HG03064 (cell line): ENCODE data around the gene NOS1.
"Not testable (repeated sequence)": the region's sequence is repeated elsewhere in the genome, so short reads cannot be mapped to it uniquely, and the experiment has no call there.

Source experiments
- ATAC-seq: cut with Tn5 transposase; IDR thresholded peaks from one replicate; pipeline ENCODE4 v1.9.1; 2021; ENCODE audit warnings: low read depth; ENCODE audit not compliant: unreplicated experiment

The NOS1 gene

DNA sequence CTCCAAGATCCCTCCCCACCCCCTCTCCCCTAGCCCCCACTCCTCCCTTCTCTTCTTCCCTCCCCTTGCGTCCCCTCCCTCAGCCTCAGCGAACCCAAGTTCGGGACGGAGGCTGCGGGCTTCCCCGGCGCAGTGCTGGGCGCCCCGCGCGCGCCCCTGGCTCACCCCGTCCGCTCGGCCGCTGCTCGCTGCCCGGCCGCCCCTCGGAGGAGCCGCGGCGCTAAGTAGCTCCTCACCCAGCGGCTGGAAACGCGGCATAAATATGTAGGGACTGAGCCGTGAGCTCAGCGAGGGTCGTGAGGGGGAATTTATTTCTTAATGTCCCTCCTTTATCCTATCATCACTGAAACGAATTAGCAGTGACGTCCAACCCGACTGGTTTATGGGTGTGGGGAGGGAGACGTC, at the start of gene NOS1:
Gene NOS1, minus strand, starts transcription at position 280 of the 405 bp plus-strand sequence. CDS start 30,557 bp downstream, outside the sequence.
- ATAC-seq = no peak

DNA sequence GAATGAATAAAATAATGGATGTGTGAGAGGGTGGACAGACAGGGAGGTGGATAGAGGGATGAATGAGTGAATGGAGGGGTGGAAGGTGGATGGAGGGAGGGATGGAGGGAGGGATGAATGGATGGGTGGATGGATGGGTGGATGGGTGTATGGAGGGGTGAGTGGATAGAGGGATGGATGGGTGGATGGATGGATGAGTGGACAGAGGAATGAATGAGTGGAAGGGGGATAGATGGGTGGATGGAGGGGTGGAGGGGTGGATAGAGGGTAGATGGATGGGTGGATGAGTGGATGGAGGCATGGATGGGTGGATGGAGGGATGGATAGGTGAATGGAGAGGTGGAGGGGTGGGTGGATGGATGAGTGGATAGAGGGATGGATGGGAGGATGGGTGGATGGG, 47.9 kb upstream of the NOS1 start:
- ATAC-seq = no peak

DNA sequence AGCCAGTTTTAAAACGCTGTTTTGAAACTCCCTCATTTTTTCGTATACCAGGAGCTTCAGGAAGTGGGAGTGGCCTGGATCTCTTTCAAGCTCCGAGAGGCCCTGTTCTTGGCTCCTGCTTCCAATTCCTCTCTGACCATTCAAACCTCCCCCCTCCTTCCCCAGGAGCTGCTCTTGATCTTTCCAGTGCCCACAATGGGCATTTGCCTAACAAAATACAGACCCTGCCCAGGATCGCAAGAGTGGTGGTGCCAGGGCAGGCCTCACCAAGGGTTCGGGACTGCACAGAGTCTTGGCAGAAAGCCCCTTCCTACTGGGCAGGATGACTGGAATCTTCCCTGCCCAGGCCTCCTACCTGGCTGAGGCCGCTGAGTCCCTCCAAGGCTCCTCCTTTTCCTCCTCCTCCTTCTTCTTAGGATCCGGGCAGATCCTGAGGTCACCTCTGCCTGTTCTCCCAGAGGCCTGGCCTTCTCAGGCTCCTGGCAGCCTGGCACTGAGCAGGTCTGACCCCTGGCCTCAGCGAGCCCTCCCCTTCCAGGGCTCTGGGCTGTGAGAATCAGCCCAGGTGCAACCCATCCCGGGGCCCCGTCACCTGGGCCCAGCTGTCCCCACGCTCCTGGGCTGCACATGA, 46.9 kb upstream of the NOS1 start:
- ATAC-seq = no peak

DNA sequence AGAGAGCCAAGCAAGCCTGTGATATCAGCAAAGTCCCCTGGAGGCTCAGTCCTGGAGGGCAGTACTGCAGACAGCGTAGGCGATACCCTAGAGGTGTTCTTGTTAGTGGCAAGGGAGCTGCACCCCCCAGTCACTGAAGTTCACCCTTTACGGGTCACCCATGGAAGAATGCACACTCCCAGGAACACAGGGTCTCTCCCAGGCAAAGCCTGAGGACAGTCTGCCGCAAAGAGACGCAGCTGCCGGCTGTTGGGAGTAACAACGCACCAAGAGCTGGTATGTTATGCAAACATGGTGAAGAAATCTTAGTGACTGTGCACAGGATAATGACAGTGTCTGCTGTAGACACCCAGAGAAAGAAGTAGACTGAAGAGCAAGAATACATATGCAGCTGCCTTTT, 43.5 kb upstream of the NOS1 start:
- ATAC-seq = no peak

DNA sequence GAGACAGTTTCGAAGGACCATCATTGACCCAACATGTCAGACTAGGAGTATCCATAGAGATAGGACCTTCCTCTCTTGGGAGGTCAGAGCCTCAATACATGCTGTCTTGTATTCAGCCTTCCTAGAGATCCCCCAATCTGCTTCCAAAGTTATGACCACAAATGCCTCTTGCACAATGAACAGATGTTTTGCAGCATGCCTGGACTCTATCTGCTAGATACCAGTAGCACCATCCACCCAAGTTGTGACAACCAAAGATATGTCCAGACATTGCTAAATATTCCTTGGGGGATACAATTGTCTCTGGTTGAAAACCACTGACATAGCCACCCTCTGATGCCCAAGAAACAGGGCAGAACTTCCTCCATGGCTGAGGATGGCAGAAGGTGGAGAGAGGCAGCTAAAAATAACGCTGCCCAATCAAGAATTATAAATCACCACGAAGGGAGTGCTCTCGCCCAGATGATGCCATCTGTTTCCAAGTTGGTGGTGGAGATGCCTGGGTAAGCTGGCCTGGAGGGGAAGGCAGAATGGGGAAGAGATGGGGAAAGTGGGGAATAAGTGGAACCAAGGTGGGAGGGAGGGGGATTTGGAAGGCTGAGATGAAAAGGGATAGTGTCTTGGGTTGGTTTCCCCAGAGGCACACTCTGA, 42.9 kb upstream of the NOS1 start:
- no peak for ATAC-seq

DNA sequence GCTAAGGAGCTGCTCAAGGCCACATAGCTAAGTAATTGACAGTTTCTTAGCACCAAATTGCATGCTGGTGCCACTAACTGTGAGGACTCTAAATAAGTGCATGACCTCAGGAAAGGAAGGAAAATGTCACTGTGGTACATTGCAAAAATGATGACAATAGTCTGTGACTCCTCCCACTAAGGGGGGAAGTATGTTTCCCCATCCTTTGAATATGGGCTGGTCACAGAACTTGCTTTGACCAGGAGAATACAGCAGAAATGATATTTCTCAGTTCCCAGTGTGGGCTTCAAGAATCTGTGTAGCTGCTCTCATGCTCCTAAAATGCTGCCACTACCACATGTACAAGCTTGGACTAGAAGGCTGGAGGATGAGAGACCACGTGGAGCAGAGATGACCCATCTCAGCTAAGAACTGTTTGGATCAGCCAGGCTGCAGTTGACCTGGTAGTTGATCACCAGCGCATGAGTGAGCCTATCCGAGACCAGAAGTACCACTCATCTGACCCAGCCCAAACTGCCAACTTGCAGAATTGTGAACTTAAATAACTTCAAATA, 42.2 kb upstream of the NOS1 start:
- no peak for ATAC-seq

DNA sequence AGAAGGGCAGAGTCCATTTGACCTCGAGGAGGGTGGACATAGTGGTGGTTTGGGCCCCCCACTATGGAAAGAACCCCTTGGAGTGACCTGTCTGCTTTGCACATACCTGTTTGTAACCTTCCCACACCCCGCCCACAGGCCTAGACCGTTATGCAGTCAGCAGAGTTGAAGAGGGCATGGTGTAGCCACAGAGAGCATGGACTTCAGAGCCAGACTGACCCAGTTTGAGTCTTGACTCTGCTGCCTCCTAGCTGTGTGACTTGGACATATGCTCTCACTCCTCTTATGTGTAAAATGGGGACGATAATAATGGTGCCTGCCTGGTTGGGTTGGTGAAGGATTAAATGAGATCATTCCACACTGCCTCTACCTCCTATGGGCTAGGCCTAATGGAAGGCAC, 40.9 kb upstream of the NOS1 start:
- ATAC-seq = no peak

DNA sequence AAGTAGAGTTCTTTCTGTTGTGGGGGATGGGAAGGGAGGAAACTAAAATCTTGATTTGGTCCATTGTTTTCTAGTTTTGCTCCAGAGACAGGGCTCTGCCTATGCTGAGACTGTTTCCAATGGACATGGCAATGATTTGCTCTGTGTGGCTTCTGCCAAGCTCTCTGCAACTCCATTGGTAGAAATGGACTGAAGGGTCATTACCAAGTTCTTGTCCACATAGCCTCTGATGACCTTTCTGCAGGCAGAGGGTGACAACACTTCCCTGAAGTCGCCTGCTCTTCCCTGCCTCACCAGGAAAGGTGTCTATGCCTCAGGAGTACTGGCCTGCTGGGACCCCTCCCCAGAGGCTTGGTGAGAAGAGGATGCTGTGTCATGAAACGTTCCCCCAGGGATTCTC, 39.5 kb upstream of the NOS1 start:
- no peak for ATAC-seq

DNA sequence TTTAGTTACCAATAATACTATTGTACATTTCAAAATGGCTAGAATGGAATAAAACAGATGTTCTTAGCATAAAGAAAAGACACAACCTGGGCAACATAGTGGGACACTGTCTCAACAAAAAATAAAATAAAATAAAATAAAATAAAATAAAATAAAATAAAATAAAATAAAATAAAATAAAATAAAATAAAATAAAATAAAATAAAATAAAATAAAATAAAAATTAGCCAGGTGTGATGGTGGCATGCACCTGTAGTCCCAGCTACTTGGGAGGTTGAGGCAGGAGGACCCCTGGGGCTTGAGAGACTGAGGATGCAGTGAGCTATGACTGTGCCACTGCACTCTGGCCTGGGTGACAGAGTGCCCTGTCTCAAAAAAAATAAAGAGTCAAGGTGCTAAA, 37.1 kb upstream of the NOS1 start:
- not testable (repeated sequence) for ATAC-seq

DNA sequence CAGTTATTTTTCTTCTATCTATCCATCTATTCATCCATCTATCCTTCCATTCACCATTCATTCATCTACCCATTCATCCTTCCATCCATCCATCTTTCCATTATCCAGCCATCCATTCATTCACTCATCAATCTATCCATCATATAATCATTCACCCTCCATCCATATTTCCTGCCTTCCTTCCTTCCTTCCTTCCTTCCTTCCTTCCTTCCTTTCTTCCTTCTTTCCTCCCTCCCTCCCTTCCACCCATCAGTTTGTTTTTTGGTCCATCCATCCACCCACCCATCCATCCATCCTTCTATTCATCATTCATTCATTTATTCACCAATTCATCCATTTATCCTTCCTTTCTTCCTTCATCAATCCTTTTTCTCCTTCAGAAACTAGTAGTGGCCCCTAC, 34.3 kb upstream of the NOS1 start:
- ATAC-seq = no peak

DNA sequence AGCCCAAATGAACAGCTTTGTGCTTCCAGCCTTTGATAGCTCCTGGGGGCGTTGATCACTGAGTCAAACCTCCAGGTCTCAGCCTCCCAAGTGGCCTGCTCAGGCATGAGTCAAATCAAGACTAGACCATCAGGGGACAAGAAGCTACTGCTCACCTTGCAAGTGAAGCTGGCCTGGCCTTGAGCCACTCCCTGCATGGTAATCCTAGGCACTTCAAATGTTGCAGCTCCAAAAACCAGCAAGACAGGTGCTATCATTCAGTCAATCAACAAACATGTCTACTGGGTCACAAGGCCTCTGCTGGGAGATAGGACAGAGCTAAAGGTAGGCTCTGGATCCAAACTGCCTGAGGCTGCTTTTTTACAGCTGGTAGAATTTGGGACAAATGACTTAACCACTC, 33.1 kb upstream of the NOS1 start:
- no peak for ATAC-seq

DNA sequence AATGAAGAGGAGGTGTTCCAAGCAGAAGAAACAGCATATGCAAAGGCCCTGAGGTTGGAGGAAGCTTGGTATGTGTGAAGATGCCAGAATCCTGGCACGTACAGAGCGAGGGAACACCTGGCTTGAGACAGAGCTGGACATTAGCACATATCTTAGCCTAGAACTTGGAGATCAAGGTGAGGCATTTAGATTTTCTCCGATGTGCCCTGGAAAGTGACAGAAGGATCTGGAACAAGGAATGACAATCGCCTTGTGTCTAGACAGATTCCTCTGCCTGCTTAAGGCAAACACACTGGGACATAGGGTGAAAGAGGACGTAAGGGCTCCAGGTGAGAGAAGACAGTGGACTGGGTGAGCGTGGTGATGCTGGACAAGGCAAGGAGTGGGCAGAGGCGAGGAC, 32.2 kb upstream of the NOS1 start:
- ATAC-seq = no peak

DNA sequence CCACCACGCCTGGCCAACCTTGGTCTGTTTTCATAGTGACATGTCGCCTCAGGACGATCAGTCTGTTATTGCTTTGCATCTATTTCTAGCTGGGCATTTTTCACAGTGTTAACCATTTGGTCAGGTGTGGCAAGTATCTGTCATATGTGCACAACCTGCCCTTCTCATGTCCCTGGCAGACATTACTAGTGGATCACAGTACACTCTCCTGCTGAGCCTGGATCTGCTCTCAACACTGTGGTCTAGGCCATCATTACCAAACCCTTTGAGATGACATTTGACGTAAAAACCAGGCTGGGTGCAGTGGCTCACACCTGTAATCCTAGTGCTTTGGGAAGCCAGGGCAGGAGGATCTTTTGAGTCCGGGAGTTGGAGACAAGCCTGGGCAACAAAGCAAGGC, 29.4 kb upstream of the NOS1 start:
- ATAC-seq = no peak

DNA sequence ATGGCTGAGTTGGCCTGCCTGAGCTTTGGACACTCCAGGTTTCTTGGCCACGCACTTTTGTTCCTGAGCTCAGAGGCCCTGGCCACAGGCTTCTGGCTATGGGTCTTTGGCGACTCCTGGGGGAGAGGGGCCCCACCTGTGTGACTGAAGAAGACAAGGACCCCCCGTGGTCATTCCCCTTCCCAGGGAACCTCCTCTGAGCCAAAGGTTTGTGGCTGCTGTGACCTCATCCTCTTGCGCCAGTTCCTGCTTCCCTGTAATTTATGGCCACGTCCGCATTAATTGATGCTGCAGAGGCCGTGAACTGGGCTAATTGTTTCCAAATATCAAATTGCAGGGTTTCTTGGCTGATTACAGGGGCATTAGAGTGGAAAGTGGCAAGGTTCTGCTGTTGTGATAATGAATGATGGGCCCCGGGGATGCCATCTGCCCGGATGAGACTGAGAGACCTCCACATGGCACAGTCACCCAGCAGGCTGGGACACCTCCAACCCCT, 27.6 kb upstream of the NOS1 start:
- no peak for ATAC-seq

DNA sequence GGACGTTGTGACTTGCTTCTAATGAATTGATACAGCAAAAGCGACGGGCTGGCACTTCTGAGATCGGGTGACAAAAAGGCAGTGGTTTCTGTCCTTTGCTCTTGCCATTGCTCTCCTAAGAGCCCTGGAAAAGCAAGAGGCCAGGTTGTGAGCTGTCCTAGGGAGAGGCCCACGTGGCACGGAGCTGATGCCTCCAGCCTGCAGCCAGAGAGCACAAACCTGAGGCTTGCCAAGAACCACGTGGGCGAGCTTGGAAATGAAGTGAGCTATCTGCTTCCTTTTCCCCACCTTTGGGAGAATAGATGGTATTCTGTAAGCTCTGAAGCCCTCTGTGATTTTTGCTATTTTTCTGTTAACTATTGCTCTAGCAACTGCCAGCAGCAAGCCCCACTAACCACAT, 26.4 kb upstream of the NOS1 start:
- ATAC-seq = no peak

DNA sequence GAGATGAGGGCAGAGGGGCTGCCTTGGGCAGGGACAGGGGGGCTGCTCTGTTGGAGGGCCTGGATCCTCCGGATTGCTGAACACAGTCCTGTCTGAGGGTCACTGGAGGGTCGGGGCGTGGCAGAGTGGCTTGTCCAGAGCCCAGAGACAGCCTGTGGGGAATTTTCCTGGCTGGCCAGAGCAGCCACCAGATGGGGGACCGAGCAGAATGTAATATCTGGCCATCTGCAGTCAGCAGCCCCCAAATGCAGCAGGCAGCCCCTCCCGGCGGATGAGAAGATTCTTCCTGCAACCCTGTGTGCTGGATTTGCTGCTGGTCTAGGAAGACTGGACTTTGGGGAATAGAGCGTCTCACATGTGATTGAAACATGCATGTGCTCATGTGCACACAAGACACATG, 23.3 kb upstream of the NOS1 start:
- no peak for ATAC-seq

DNA sequence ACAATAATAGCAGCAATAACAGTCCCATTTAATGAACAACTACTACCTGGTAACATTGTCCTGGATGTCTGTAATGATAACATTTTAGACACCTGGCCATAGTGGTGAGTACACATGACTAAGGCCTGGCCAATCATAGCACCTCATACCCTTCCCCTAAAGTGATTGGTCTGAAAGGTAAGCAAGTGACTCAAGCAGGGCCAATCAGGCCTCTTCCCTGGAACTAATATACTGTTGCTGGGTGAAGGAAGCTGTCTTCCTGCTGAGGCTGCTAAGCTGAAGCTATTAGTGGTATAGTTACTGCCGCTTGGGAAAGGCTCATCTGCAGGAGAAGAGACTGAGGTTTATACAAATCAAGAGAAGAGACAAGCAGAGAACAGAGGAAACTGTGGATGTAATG, 18.7 kb upstream of the NOS1 start:
- no peak for ATAC-seq

DNA sequence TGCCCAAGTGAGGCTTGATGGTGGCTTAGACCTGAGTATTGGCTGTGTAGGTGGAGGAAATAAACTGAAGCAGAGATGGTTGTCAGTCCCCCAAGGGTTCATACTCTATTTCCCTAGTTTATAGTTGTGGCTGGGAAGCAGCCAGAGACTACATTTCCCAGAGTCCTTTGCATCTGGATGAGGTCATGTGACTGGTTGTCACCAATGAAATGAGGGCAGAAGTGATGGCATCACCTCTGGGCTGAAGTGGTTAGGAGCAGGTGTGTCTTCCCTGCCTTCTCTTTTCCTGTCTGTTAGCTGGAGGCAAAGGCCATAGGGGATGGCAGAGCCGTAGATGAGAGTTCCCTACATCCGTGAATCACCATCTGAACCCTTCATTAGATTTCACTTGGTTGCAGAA, 16.3 kb upstream of the NOS1 start:
- ATAC-seq = no peak

DNA sequence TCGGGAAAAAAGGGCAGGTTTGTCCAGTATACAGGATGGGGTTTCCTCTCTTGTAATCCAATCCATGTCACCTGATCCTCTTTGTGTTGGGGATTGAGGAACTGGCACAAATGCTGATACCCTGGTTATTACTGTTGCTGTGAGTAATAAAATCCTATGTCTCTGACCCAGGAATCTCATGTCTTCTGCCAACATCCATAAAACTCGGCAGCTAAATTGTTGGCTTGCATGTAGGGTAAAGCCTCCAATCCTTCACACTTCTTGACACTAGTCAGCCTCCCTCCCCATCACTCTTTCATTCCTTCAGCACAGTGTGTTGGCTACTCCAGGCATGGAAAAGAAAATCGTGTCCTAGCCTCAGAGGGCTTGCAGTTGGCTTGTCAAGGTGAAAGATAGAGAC, 9.2 kb upstream of the NOS1 start:
- no peak for ATAC-seq

DNA sequence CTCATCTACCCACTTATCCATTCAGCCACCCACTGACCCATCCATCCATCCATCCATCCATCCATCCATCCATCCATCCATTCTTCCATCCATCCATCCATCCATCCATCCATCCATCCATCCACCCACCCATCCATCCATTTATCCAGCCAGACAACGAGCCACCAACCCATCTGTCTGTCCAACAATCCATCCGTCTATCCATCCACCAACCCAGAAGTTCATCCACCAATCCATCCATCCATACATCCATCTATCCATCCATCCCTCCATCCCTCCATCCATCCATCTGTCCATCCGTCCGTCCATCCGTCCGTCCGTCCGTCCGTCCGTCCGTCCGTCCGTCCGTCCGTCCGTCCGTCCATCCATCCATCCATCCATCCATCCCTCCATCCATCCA, 8.6 kb upstream of the NOS1 start:
- ATAC-seq = not testable (repeated sequence)

DNA sequence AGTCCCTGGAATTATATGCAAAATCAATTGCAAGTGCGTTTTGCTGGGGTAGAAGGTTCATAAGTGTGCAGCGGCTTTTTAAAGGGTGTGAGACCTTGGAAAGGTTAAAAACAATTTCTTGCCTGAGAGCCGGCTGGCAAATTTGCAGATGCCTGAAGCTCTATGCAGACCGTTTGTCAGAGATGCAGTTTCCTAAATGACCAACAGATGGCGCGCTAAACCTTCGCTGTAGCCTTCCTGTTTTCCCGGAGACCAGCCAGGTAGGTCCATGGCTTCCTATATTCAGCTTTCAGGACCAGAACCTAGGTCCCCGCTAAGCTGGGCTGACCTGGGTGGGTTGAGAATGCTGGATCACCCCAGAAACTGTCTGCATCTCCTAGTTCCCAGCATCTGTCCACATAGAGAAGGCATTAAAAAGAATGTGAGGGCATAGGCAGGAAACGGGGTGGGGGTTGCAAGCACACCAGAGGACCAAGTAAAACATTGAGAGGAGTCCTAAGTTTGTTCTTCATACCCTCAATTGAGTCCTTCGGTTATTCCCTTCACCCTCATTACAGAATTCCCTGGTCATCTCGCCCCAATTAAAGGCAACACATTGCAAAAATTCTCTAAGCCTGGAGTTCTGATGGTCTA, 5.7 kb upstream of the NOS1 start:
- ATAC-seq = no peak
